Stomach (tissue), 9 donors: Measurements from ENCODE around the gene ITGAL. TPM values are rescaled to one million over a fixed set of nuclear protein-coding genes. Genes with fewer than 3 reads are reported as not detected.

Experiments
- DNase-seq, 2 donors: peaks; one replicate each; pipeline versions ENCODE4 v3.0.0 to v3.0.0-alpha.2; 2013 to 2019
- H3K27ac ChIP-seq, 5 donors: fragments of 200-600 bp in 4 of 5; sonication (generic) in 4 of 5; one replicate each; pipeline ENCODE4 v1.5.1; 2013 to 2019; ENCODE audit warnings: mild to moderate bottlenecking in 1 of 5, moderate library complexity in 1 of 5
- H3K27me3 ChIP-seq, 3 donors: fragments of 200-600 bp; sonication (generic); one replicate each; pipeline ENCODE4 v1.5.1; 2017 to 2019; ENCODE audit warnings: mixed run types in 1 of 3
- H3K36me3 ChIP-seq, 4 donors: fragments of 200-600 bp; sonication (generic); 1 replicate in 3 of 4; 2 replicates in 1 of 4; pipeline ENCODE4 v1.5.1; 2016 to 2019
- H3K4me1 ChIP-seq, 4 donors: fragments of 200-600 bp; sonication (generic); one replicate each; pipeline ENCODE4 v1.5.1; 2016 to 2019
- H3K4me3 ChIP-seq, 4 donors: fragments of 200-600 bp; sonication (generic) in 3 of 4; one replicate each; pipeline ENCODE4 v1.5.1; 2016 to 2019; ENCODE audit warnings: mild to moderate bottlenecking in 1 of 4
- H3K9me3 ChIP-seq, 4 donors: fragments of 200-600 bp; sonication (generic); one replicate each; pipeline ENCODE4 v1.5.1; 2016 to 2019
- EP300 ChIP-seq: sonication (generic); formaldehyde crosslinking; IDR thresholded peaks from one replicate; pipeline ENCODE4 v1.6.1; 2017; ENCODE audit warnings: antibody characterized with exemption
- POLR2A ChIP-seq, 4 donors: fragments of 450-650 bp; IDR thresholded peaks; one replicate each; pipeline ENCODE4 v1.6.1; 2016; ENCODE audit warnings: antibody characterized with exemption in 4 of 4, control low read depth in 2 of 4, mild to moderate bottlenecking in 1 of 4, moderate library complexity in 1 of 4
- POLR2AphosphoS5 ChIP-seq, 3 donors: sonication (generic); formaldehyde crosslinking; IDR thresholded peaks; one replicate each; pipeline ENCODE4 v1.6.1; 2016; ENCODE audit warnings: antibody characterized with exemption in 3 of 3
- WGBS, 5 donors: extraction: QIAGEN DNeasy Blood & Tissue Kit in 3 of 5; methylation state at CpG; one replicate each; pipeline versions ENCODE4 v1.1.5 to v1.1.7; 2013 to 2018; 5-methylcytosine and 5-hydroxymethylcytosine counted together
- intact Hi-C: fragments of 100-400 bp; cut with DNase I; formaldehyde crosslinking; loops from one replicate; pipeline ENCODE4 v1.15.1; 2023; ENCODE audit warnings: low total_unique reads
- polyA plus RNA-seq, 3 donors: library from polyadenylated mRNA; stranded (reverse); fragments of 200-250 nt; gene quantifications; one replicate each; pipeline ENCODE4 v1.2.3, GENCODE V29; 2013
- small RNA-seq, 4 donors: library from RNA; depleted of rRNA; stranded (forward); fragments of <200 nt; gene quantifications; one replicate each; pipeline ENCODE3, GENCODE V24; 2016
- total RNA-seq, 5 donors: library from RNA; depleted of rRNA; stranded (reverse); fragments of >200 nt; gene quantifications; one replicate each; pipeline versions ENCODE4 v1.1.0 to v1.2.3, GENCODE V29; 2014 to 2016
- TF ChIP-seq, protein P1 (sequence below), 7 experiments: fragments of 450-650 bp in 4 of 7; fragments of 200-600 bp in 3 of 7; sonication (generic) in 3 of 7; IDR thresholded peaks; one replicate each; pipeline ENCODE4 v1.5.1; 2016 to 2019; ENCODE audit warnings: antibody characterized with exemption in 7 of 7, control low read depth in 2 of 7, mild to moderate bottlenecking in 1 of 7
- donor health status: healthy with polysubstance abuse.
- donor health status: Bipolar disorder and iron deficiency.
- donor health status: healthy.

The ITGAL gene
- total and polyA plus RNA-seq, 8 donors, result 1.2 to 256 (median 6.8) TPM

DNA sequence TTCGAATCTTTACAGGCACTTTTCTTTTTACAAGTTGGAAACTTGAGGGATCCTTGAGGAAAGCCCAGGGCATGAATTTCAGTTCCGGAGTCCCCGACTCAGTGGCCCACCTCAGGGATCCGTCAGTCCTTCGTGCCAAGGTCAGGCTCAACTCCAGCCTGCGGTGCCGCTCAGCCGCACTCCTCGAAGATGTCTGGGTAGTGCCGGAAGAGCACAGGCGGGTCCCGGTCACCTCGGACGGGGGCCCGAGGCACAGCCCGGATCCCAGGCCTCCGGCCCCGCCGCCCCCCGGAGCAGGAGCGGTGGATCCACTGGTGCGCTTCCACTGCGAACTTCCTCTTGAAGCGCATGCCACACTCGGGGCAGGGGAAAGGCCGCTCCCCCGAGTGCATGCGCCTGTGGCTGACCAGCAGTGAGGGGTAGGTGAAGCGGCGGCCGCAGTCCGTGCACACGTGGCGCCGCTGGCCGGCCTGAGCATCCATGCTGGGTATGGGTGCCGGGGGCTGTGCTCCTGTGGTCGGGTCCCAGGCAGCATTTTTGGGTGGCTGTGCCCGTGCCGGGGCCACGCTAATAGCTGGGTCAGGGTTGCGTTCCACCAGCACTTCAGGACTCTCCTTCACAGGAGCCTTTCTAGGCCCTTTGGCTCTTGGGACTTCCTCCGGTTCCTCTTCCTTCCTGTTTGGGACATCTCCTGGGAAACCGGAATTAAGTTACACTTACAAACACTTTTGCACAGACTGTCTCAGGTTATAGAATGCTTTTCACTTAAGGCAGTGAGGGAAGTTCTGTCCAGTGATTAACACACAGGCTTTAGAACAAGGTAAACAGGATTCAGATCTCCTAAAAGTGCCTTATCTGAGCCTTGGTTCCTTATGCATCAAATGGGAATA, 97.4 kb downstream of the ITGAL start:
- Histone ChIP-seq H3K9me3 (no peaks in the 10 kb centered on the region), H3K4me3 (peak overlapping the region in 3 of 4 donors; percentile 77 to 81 (median 81)), H3K27ac (peak overlapping the region in 4 of 5 donors; percentile 92 to 99 (median 96)), H3K36me3 (peaks cover 0 to 5% (median 2%) of the 10 kb centered on the region in 4 donors), H3K4me1 (peaks cover 19 to 53% (median 25%) of the 10 kb centered on the region in 4 donors), H3K27me3 (no peaks in the 10 kb centered on the region)
- 76 to 88% (median 86%) methylated on average over 11 to 44 of the region's 44 CpGs for WGBS, 5 donors
- DNase-seq, result no peak
- intact Hi-C loops, result loop anchor here (10.0 kb wide), 1 partner anchor 85 kb away; the partner anchor contains the start of genes FBRS and PRR14
- no peak for TF ChIP-seq POLR2AphosphoS5 (IDR thresholded peaks at IDR 0.05)
- no peak for TF ChIP-seq EP300
- TF ChIP-seq POLR2A (IDR thresholded peaks at IDR 0.05), result no peak
- TF ChIP-seq, protein P1, sequence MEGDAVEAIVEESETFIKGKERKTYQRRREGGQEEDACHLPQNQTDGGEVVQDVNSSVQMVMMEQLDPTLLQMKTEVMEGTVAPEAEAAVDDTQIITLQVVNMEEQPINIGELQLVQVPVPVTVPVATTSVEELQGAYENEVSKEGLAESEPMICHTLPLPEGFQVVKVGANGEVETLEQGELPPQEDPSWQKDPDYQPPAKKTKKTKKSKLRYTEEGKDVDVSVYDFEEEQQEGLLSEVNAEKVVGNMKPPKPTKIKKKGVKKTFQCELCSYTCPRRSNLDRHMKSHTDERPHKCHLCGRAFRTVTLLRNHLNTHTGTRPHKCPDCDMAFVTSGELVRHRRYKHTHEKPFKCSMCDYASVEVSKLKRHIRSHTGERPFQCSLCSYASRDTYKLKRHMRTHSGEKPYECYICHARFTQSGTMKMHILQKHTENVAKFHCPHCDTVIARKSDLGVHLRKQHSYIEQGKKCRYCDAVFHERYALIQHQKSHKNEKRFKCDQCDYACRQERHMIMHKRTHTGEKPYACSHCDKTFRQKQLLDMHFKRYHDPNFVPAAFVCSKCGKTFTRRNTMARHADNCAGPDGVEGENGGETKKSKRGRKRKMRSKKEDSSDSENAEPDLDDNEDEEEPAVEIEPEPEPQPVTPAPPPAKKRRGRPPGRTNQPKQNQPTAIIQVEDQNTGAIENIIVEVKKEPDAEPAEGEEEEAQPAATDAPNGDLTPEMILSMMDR (IDR thresholded peaks at IDR 0.05), result no peak

- Histone ChIP-seq H3K27me3 (no peaks in the 10 kb centered on the region), H3K4me3 (peak overlapping the region; percentile 64 to 81 (median 79)), H3K36me3 (peaks cover 0 to 5% (median 2%) of the 10 kb centered on the region in 4 donors), H3K9me3 (no peaks in the 10 kb centered on the region), H3K4me1 (peaks cover 19 to 58% (median 25%) of the 10 kb centered on the region in 4 donors), H3K27ac (peak overlapping the region; percentile 92 to 99 (median 96))
- intact Hi-C loops, result no loop called here
- TF ChIP-seq, protein P1 (IDR thresholded peaks at IDR 0.05), result no peak
- TF ChIP-seq POLR2AphosphoS5 (IDR thresholded peaks at IDR 0.05) (no peak), POLR2A (IDR thresholded peaks at IDR 0.05) (no peak), EP300 (no peak)
- 6 to 23% (median 7%) methylated on average over 7 to 22 of the region's 22 CpGs for whole genome bisulfite sequencing, 5 donors
- peak; percentile 28 to 70 for DNase-seq
These were observed 98.3 kb downstream of the ITGAL start for GRCh38 chr16:30570636-30571444.

- Histone ChIP-seq H3K36me3 (peaks cover under 1 to 5% (median 4%) of the 10 kb centered on the region in 4 donors), H3K4me3 (peak within 1 kb of the TSS; percentile 64 to 81 (median 79)), H3K9me3 (no peaks in the 10 kb centered on the region), H3K4me1 (peaks cover 19 to 58% (median 25%) of the 10 kb centered on the region in 4 donors), H3K27me3 (no peaks in the 10 kb centered on the region), H3K27ac (peak within 1 kb of the TSS; percentile 92 to 99 (median 96))
- intact Hi-C loops, result no loop called here
- peak; percentile 94 to 99 for DNase-seq
- WGBS, 5 donors, result 0 to 1% (median 0%) methylated on average over 40 to 67 of the region's 67 CpGs
- TF ChIP-seq POLR2AphosphoS5 (IDR thresholded peaks at IDR 0.05) (peak; percentile 62 to 85 (median 75)), POLR2A (IDR thresholded peaks at IDR 0.05) (no peak), EP300 (no peak)
- TF ChIP-seq, protein P1 (IDR thresholded peaks at IDR 0.05), result no peak
These were observed 99.1 kb downstream of the ITGAL start, which contains the start of gene ZNF688 for GRCh38 chr16:30571445-30572322. Gene ZNF688, minus strand, starts transcription at chr16:30571714. Its CDS starts 85 bp downstream, at chr16:30571629.

Small RNA genes within 50 kb of the gene (small RNA-seq; reads per million reads assigned to genes)
- gene MIR4518 (0 reads per million in 4 donors), gene RF00019 (0 reads per million in 4 donors), gene RNU7-61P (0 reads per million in 4 donors)

Other genes starting within 250 kb of the ITGAL start
- 1 to 10 TPM in 4 of 5 donors, not detected in 1; 1.6 to 6.4 (median 3.0) TPM for gene NPIPB13, start 224.3 kb upstream of the ITGAL start, total RNA-seq
- gene NPIPB13, start 224.3 kb upstream of the ITGAL start, polyA plus RNA-seq, result 1 to 10 TPM; 1.7 to 5.5 (median 2.6) TPM
- 10 to 100 TPM in 4 of 5 donors, 1 to 10 TPM in 1; 8.8 to 30.8 (median 18.3) TPM for gene CD2BP2, start 117.4 kb upstream of the ITGAL start, total RNA-seq
- gene CD2BP2, start 117.4 kb upstream of the ITGAL start, polyA plus RNA-seq, result 10 to 100 TPM; 37.1 to 45.2 (median 41.4) TPM
- 10 to 100 TPM; 25.1 to 89.2 (median 33.2) TPM for gene TBC1D10B, start 102.2 kb upstream of the ITGAL start, total RNA-seq
- gene TBC1D10B, start 102.2 kb upstream of the ITGAL start, polyA plus RNA-seq, result 10 to 100 TPM; 20.5 to 25.0 (median 22.0) TPM
- gene MYL11, start 97.9 kb upstream of the ITGAL start, total RNA-seq, result not detected
- gene MYL11, start 97.9 kb upstream of the ITGAL start, polyA plus RNA-seq, result 1 to 10 TPM in 2 of 3 donors, not detected in 1; 1.6 to 4.7 TPM
- gene SEPTIN1, start 90.2 kb upstream of the ITGAL start, total RNA-seq, result 1 to 10 TPM in 3 of 5 donors, under 1 TPM in 1, not detected in 1; 0.72 to 6.2 (median 3.9) TPM
- 10 to 100 TPM in 1 of 3 donors, 1 to 10 TPM in 2; 5.2 to 10.5 (median 7.0) TPM for gene SEPTIN1, start 90.2 kb upstream of the ITGAL start, polyA plus RNA-seq
- 10 to 100 TPM in 1 of 5 donors, 1 to 10 TPM in 4; 4.0 to 33.6 (median 5.4) TPM for gene ZNF48, start 77.3 kb upstream of the ITGAL start, total RNA-seq
- gene ZNF48, start 77.3 kb upstream of the ITGAL start, polyA plus RNA-seq, result 1 to 10 TPM; 3.9 to 5.5 (median 4.6) TPM
- 10 to 100 TPM in 2 of 5 donors, 1 to 10 TPM in 3; 1.2 to 28.7 (median 6.7) TPM for gene ZNF771, start 65.1 kb upstream of the ITGAL start, total RNA-seq
- gene ZNF771, start 65.1 kb upstream of the ITGAL start, polyA plus RNA-seq, result 10 to 100 TPM in 1 of 3 donors, 1 to 10 TPM in 2; 3.4 to 11.0 (median 6.5) TPM
- gene DCTPP1, start 42.7 kb upstream of the ITGAL start, total RNA-seq, result 10 to 100 TPM in 4 of 5 donors, not detected in 1; 15.5 to 47.8 (median 27.1) TPM
- 10 to 100 TPM; 28.0 to 50.2 (median 50.1) TPM for gene DCTPP1, start 42.7 kb upstream of the ITGAL start, polyA plus RNA-seq
- 100 to 1,000 TPM in 1 of 5 donors, 10 to 100 TPM in 4; 30.7 to 167 (median 41.4) TPM for gene SEPHS2, start 26.9 kb upstream of the ITGAL start, total RNA-seq
- 10 to 100 TPM; 36.8 to 66.1 (median 61.1) TPM for gene SEPHS2, start 26.9 kb upstream of the ITGAL start, polyA plus RNA-seq
- 10 to 100 TPM; 11.9 to 75.0 (median 30.0) TPM for gene ZNF768, start 53.8 kb downstream of the ITGAL start, total RNA-seq
- gene ZNF768, start 53.8 kb downstream of the ITGAL start, polyA plus RNA-seq, result 10 to 100 TPM; 27.0 to 33.2 (median 32.7) TPM
- 10 to 100 TPM; 10.3 to 18.7 (median 12.9) TPM for gene ZNF747, start 62.1 kb downstream of the ITGAL start, total RNA-seq
- 1 to 10 TPM; 6.2 to 7.8 (median 7.3) TPM for gene ZNF747, start 62.1 kb downstream of the ITGAL start, polyA plus RNA-seq
- 100 to 1,000 TPM in 1 of 5 donors, 10 to 100 TPM in 3, 1 to 10 TPM in 1; 3.5 to 107 (median 13.4) TPM for gene ZNF764, start 85.6 kb downstream of the ITGAL start, total RNA-seq
- gene ZNF764, start 85.6 kb downstream of the ITGAL start, polyA plus RNA-seq, result 1 to 10 TPM; 3.9 to 7.8 (median 6.8) TPM
- 100 to 1,000 TPM in 1 of 5 donors, 10 to 100 TPM in 3, 1 to 10 TPM in 1; 9.4 to 123 (median 18.3) TPM for gene ZNF688, start 99.0 kb downstream of the ITGAL start, total RNA-seq
- 10 to 100 TPM; 25.2 to 26.1 (median 25.3) TPM for gene ZNF688, start 99.0 kb downstream of the ITGAL start, polyA plus RNA-seq
- 10 to 100 TPM in 3 of 5 donors, 1 to 10 TPM in 2; 7.8 to 49.0 (median 10.3) TPM for gene ZNF785, start 113.0 kb downstream of the ITGAL start, total RNA-seq
- gene ZNF785, start 113.0 kb downstream of the ITGAL start, polyA plus RNA-seq, result 1 to 10 TPM; 3.8 to 5.4 (median 4.6) TPM
- 10 to 100 TPM in 2 of 5 donors, 1 to 10 TPM in 2, under 1 TPM in 1; 0.58 to 86.4 (median 7.1) TPM for gene ZNF689, start 137.6 kb downstream of the ITGAL start, total RNA-seq
- gene ZNF689, start 137.6 kb downstream of the ITGAL start, polyA plus RNA-seq, result 1 to 10 TPM; 2.0 to 4.4 (median 3.1) TPM
- gene PRR14, start 178.2 kb downstream of the ITGAL start, total RNA-seq, result 100 to 1,000 TPM in 2 of 5 donors, 10 to 100 TPM in 2, 1 to 10 TPM in 1; 9.0 to 123 (median 93.9) TPM
- 10 to 100 TPM; 69.8 to 79.7 (median 79.6) TPM for gene PRR14, start 178.2 kb downstream of the ITGAL start, polyA plus RNA-seq
- gene FBRS, start 185.7 kb downstream of the ITGAL start, total RNA-seq, result 100 to 1,000 TPM in 1 of 5 donors, 10 to 100 TPM in 4; 20.4 to 185 (median 28.6) TPM
- 10 to 100 TPM; 19.7 to 35.9 (median 24.0) TPM for gene FBRS, start 185.7 kb downstream of the ITGAL start, polyA plus RNA-seq
- 10 to 100 TPM; 23.3 to 70.1 (median 56.8) TPM for gene SRCAP, start 226.4 kb downstream of the ITGAL start, total RNA-seq
- 10 to 100 TPM in 1 of 3 donors, 1 to 10 TPM in 2; 1.2 to 12.1 (median 4.4) TPM for gene SRCAP, start 226.4 kb downstream of the ITGAL start, polyA plus RNA-seq